WTC11 (cell line): ENCODE data around the gene EBF3. TPM values are rescaled to one million over a fixed set of nuclear protein-coding genes. Genes with fewer than 3 reads are reported as not detected.

Experiments used
- ATAC-seq: fragments of 200-7000 bp; cut with Tn5 transposase; 2 replicates; pipeline ENCODE4 v1.10.0; 2021; ENCODE audit warnings: mild to moderate bottlenecking, moderate library complexity
- CTCF ChIA-PET: fragments of 300-600 bp; sonication (Branson Sonifier 250); formaldehyde crosslinking; loops from one replicate; lab custom pipeline; 2021; ENCODE audit warnings: antibody characterized with exemption; lab: Charles Lee
- POLR2A ChIA-PET: fragments of 350-600 bp; sonication (Branson Sonifier 250); formaldehyde crosslinking; loops from one replicate; lab custom pipeline; 2021; ENCODE audit warnings: antibody characterized with exemption; lab: Charles Lee
- DNase-seq: peaks from one replicate; pipeline ENCODE4 v3.0.0; 2021; ENCODE audit warnings: low spot score
- H3K27ac Mint-ChIP-seq: 2 replicates; pipeline ENCODE4 v1.8.0; 2021; ENCODE audit warnings: mixed read lengths
- H3K27me3 Mint-ChIP-seq: 2 replicates; pipeline ENCODE4 v1.8.0; 2021; ENCODE audit warnings: low read depth, mild to moderate bottlenecking, moderate library complexity, mixed read lengths
- H3K36me3 Mint-ChIP-seq: 2 replicates; pipeline ENCODE4 v1.8.0; 2021; ENCODE audit warnings: mixed read lengths
- H3K4me1 Mint-ChIP-seq: 2 replicates; pipeline ENCODE4 v1.8.0; 2022; ENCODE audit warnings: mixed read lengths
- H3K4me3 Mint-ChIP-seq: 2 replicates; pipeline ENCODE4 v1.8.0; 2021; ENCODE audit warnings: mild to moderate bottlenecking, moderate library complexity, mixed read lengths
- H3K9me3 Mint-ChIP-seq: 2 replicates; pipeline ENCODE4 v1.8.0; 2021; ENCODE audit warnings: mixed read lengths
- ATF6 ChIP-seq: sonication (generic); formaldehyde crosslinking; IDR thresholded peaks from 2 replicates; pipeline ENCODE4 v1.8.1; 2023; ENCODE audit warnings: mild to moderate bottlenecking, missing genetic modification reagents
- E2F4 ChIP-seq: sonication (generic); formaldehyde crosslinking; IDR thresholded peaks from 2 replicates; pipeline ENCODE4 v1.8.1; 2022; ENCODE audit warnings: low read depth, mild to moderate bottlenecking, moderate library complexity, missing genetic modification reagents, borderline replicate concordance
- ELF4 ChIP-seq: sonication (generic); formaldehyde crosslinking; IDR thresholded peaks from 2 replicates; pipeline ENCODE4 v1.8.1; 2022; ENCODE audit warnings: low read depth, mild to moderate bottlenecking, moderate library complexity, missing genetic modification reagents
- EMX1 ChIP-seq: fragments of 250-450 bp; sonication (Bioruptor Pico); IDR thresholded peaks from 2 replicates; pipeline ENCODE4 v1.8.0; 2021; ENCODE audit warnings: mild to moderate bottlenecking
- ETV6 ChIP-seq: sonication (generic); formaldehyde crosslinking; IDR thresholded peaks from 2 replicates; pipeline ENCODE4 v1.8.1; 2022; ENCODE audit warnings: mild to moderate bottlenecking, missing genetic modification reagents
- GABPB1 ChIP-seq: sonication (generic); formaldehyde crosslinking; IDR thresholded peaks from 2 replicates; pipeline ENCODE4 v1.8.1; 2023; ENCODE audit warnings: mild to moderate bottlenecking, missing genetic modification reagents
- GRHL2 ChIP-seq: fragments of 250-450 bp; sonication (Bioruptor Pico); IDR thresholded peaks from 2 replicates; pipeline ENCODE4 v1.8.0; 2022; ENCODE audit warnings: mild to moderate bottlenecking, moderate library complexity; ENCODE audit not compliant: insufficient replicate concordance, severe bottlenecking
- IRF2 ChIP-seq: sonication (generic); formaldehyde crosslinking; IDR thresholded peaks from 2 replicates; pipeline ENCODE4 v1.8.0; 2022; ENCODE audit warnings: low read depth, missing genetic modification reagents, borderline replicate concordance
- MYBL2 ChIP-seq: sonication (generic); formaldehyde crosslinking; IDR thresholded peaks from 2 replicates; pipeline ENCODE4 v1.8.1; 2023; ENCODE audit warnings: mild to moderate bottlenecking, moderate library complexity, missing genetic modification reagents
- NFYB ChIP-seq: sonication (generic); formaldehyde crosslinking; conservative IDR thresholded peaks from 2 replicates; pipeline ENCODE4 v1.8.0; 2022; ENCODE audit warnings: low read depth, missing genetic modification reagents
- SOX15 ChIP-seq: fragments of 250-450 bp; sonication (Bioruptor Pico); IDR thresholded peaks from 2 replicates; pipeline ENCODE4 v1.9.0; 2021; ENCODE audit warnings: mild to moderate bottlenecking
- SP1 ChIP-seq: sonication (generic); formaldehyde crosslinking; conservative IDR thresholded peaks from 2 replicates; pipeline ENCODE4 v1.8.1; 2022; ENCODE audit warnings: missing genetic modification reagents
- TP53 ChIP-seq: sonication (generic); formaldehyde crosslinking; IDR thresholded peaks from 2 replicates; pipeline ENCODE4 v1.8.1; 2023; ENCODE audit warnings: mild to moderate bottlenecking, missing genetic modification reagents
- ZBTB21 ChIP-seq: sonication (generic); formaldehyde crosslinking; IDR thresholded peaks from 2 replicates; pipeline ENCODE4 v1.8.1; 2023; ENCODE audit warnings: mild to moderate bottlenecking, missing genetic modification reagents, borderline replicate concordance
- ZNF281 ChIP-seq: sonication (generic); formaldehyde crosslinking; IDR thresholded peaks from 2 replicates; pipeline ENCODE4 v1.8.0; 2023; ENCODE audit warnings: mild to moderate bottlenecking, missing genetic modification reagents
- ZNF317 ChIP-seq: sonication (generic); formaldehyde crosslinking; IDR thresholded peaks from 2 replicates; pipeline ENCODE4 v1.8.1; 2023; ENCODE audit warnings: low read depth, mild to moderate bottlenecking, moderate library complexity, missing genetic modification reagents, borderline replicate concordance
- ZNF396 ChIP-seq: fragments of 250-450 bp; sonication (Bioruptor Pico); IDR thresholded peaks from 2 replicates; pipeline ENCODE4 v1.8.0; 2021; ENCODE audit warnings: mild to moderate bottlenecking, moderate library complexity, borderline replicate concordance
- ZNF416 ChIP-seq: fragments of 250-450 bp; sonication (Bioruptor Pico); IDR thresholded peaks from 2 replicates; pipeline ENCODE4 v1.9.0; 2021; ENCODE audit warnings: mild to moderate bottlenecking, inconsistent platforms
- ZNF532 ChIP-seq: fragments of 250-450 bp; sonication (Bioruptor Pico); IDR thresholded peaks from 2 replicates; pipeline ENCODE4 v1.9.0; 2021; ENCODE audit warnings: mild to moderate bottlenecking, borderline replicate concordance
- total RNA-seq: library from RNA; stranded (reverse); gene quantifications from 3 replicates; pipeline ENCODE4 v1.2.3, GENCODE V29; 2021
- TF ChIP-seq, protein P1 (sequence below): fragments of 250-450 bp; sonication (Bioruptor Pico); IDR thresholded peaks from 2 replicates; pipeline ENCODE4 v1.9.0; 2021; ENCODE audit warnings: mild to moderate bottlenecking

The EBF3 gene
- total RNA-seq, 1 experiment from 2014 or later, result 1.2 TPM

DNA sequence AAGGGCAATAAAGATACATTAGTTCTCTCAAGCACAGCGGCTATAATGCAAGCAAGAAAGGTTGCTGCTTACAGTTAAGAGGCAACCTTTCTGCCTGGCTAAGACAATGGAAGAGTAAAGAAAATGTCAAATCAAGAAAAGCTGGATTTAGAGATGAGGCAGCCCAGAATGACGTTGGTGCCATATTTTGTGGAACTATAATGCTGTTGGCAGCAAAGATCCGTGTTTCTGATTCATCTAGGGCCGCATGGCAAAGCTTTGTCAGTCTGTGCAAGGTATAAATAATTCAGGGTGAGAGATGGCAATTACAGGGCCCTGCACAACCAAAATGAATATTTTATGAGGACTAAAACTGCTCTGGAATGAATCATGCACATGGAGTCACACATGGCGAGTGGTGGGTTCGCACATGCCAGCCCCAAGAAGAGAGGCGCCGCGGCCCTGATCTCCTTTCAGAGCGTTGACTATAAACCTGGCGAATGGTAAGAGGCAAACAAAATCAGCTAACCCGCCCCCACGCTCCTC is 76.6 kb downstream of the EBF3 start:
- H3K27me3 Mint-ChIP-seq, result no peaks in the 10 kb centered on the region
- DNase-seq (no peak), ATAC-seq (no peak)
- no peaks in the 10 kb centered on the region for H3K36me3 Mint-ChIP-seq
- no peak overlapping the region for H3K27ac Mint-ChIP-seq
- ChIA-PET CTCF (interaction anchor here (2.4 kb wide), 1 partner anchor 9 kb away, joined by 79 read pairs; no protein-coding TSS in a partner anchor), POLR2A (no interaction called here)
- H3K4me1 Mint-ChIP-seq, result peaks cover 40% of the 10 kb centered on the region
- no peaks in the 10 kb centered on the region for H3K9me3 Mint-ChIP-seq
- TF ChIP-seq, protein P1, sequence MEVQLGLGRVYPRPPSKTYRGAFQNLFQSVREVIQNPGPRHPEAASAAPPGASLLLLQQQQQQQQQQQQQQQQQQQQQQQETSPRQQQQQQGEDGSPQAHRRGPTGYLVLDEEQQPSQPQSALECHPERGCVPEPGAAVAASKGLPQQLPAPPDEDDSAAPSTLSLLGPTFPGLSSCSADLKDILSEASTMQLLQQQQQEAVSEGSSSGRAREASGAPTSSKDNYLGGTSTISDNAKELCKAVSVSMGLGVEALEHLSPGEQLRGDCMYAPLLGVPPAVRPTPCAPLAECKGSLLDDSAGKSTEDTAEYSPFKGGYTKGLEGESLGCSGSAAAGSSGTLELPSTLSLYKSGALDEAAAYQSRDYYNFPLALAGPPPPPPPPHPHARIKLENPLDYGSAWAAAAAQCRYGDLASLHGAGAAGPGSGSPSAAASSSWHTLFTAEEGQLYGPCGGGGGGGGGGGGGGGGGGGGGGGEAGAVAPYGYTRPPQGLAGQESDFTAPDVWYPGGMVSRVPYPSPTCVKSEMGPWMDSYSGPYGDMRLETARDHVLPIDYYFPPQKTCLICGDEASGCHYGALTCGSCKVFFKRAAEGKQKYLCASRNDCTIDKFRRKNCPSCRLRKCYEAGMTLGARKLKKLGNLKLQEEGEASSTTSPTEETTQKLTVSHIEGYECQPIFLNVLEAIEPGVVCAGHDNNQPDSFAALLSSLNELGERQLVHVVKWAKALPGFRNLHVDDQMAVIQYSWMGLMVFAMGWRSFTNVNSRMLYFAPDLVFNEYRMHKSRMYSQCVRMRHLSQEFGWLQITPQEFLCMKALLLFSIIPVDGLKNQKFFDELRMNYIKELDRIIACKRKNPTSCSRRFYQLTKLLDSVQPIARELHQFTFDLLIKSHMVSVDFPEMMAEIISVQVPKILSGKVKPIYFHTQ, result no peak
- TF ChIP-seq ZBTB21, result no peak
- no peak overlapping the region for H3K4me3 Mint-ChIP-seq

DNA sequence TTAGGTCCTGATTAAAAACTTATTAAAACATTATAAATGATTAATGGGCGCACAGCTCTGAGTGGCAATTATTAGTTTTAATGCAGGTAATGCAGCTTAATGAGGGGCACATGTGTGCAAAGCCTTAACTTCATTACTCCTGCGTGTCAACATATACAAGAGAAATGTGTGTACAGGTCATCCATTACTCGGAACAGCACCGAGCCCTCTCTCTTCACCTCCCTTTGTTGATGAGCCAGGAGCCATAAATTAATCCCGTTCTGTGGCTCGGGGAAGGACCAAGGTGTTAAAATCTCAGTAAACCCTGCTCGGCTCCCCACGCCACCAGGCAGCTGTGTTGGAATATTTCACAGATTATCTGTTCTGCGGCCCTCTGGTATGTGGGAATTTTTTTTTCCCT is 77.8 kb downstream of the EBF3 start:
- CTCF ChIA-PET, result interaction anchor here (1.0 to 1.4 kb wide), 3 partner anchors 8 to 16 kb away, joined by 3 to 5 read pairs (median 4); no protein-coding TSS in a partner anchor
- POLR2A ChIA-PET, result no interaction called here

More for the DNA sequence above, 77.8 kb downstream of the EBF3 start:
- Mint-ChIP-seq H3K4me1 (peaks cover 29% of the 10 kb centered on the region), H3K27ac (no peak overlapping the region), H3K9me3 (no peaks in the 10 kb centered on the region), H3K4me3 (no peak overlapping the region), H3K27me3 (no peaks in the 10 kb centered on the region), H3K36me3 (no peaks in the 10 kb centered on the region)
- no peak for TF ChIP-seq GABPB1
- no peak for TF ChIP-seq ZNF532
- TF ChIP-seq ZNF281, result no peak
- no peak for TF ChIP-seq ZNF396 (CRISPR knock-in tag)
- no peak for TF ChIP-seq E2F4 (CRISPR knock-in tag)
- TF ChIP-seq ZNF416 (CRISPR knock-in tag), result no peak
- no peak for TF ChIP-seq MYBL2 (CRISPR knock-in tag)
- no peak for TF ChIP-seq IRF2 (CRISPR knock-in tag)
- TF ChIP-seq SOX15 (CRISPR knock-in tag), result no peak
- TF ChIP-seq EMX1, result no peak
- no peak for TF ChIP-seq GRHL2 (CRISPR knock-in tag)
- TF ChIP-seq ZNF317 (CRISPR knock-in tag), result no peak
- no peak for TF ChIP-seq SP1
- no peak for TF ChIP-seq NFYB (CRISPR knock-in tag)
- no peak for TF ChIP-seq ATF6 (CRISPR knock-in tag)
- TF ChIP-seq ETV6 (CRISPR knock-in tag), result no peak
- no peak for TF ChIP-seq ELF4 (CRISPR knock-in tag)
- no peak for TF ChIP-seq TP53
- no peak for ATAC-seq
- no peak for DNase-seq
